GM10847 (cell line): ENCODE measurements around the gene RNF225.

ENCODE experiments used
- POLR2A ChIP-seq: IDR thresholded peaks from 2 replicates; pipeline ENCODE4 v1.6.1; 2011; ENCODE audit not compliant: insufficient read length; ENCODE audit errors: extremely low read depth

RNF225 gene

GRCh38 chr19:58356766-58357480 is 38.5 kb upstream of the RNF225 start:
- TF ChIP-seq POLR2A: no peak

- TF ChIP-seq POLR2A: no peak
Measured at GRCh38 chr19:58357481-58358145, 37.8 kb upstream of the RNF225 start.

- TF ChIP-seq POLR2A: peak; percentile 16
Measured at GRCh38 chr19:58361900-58362271, 33.6 kb upstream of the RNF225 start.

- peak; percentile 42 for TF ChIP-seq POLR2A
Measured at GRCh38 chr19:58362272-58362994, 33.0 kb upstream of the RNF225 start, which contains the start of gene ZNF497. Gene ZNF497, minus strand, starts transcription at chr19:58362751. Its CDS starts 5,116 bp downstream, at chr19:58357635.

- no peak for TF ChIP-seq POLR2A
Measured at GRCh38 chr19:58364146-58364545, 31.3 kb upstream of the RNF225 start.

GRCh38 chr19:58366585-58367430 is 28.6 kb upstream of the RNF225 start:
- TF ChIP-seq POLR2A: no peak

- no peak for TF ChIP-seq POLR2A
Measured at GRCh38 chr19:58367698-58368454, 27.6 kb upstream of the RNF225 start.

GRCh38 chr19:58368561-58369360 is 26.7 kb upstream of the RNF225 start:
- TF ChIP-seq POLR2A: no peak

GRCh38 chr19:58372311-58373133 is 22.9 kb upstream of the RNF225 start:
- no peak for TF ChIP-seq POLR2A

GRCh38 chr19:58374200-58374599 is 21.3 kb upstream of the RNF225 start:
- TF ChIP-seq POLR2A: no peak

- no peak for TF ChIP-seq POLR2A
Measured at GRCh38 chr19:58379246-58379645, 16.2 kb upstream of the RNF225 start.

- no peak for TF ChIP-seq POLR2A
Measured at GRCh38 chr19:58380037-58380661, 15.3 kb upstream of the RNF225 start.
